ENCODE results near the gene ADGRA1.

The ADGRA1 gene

DNA sequence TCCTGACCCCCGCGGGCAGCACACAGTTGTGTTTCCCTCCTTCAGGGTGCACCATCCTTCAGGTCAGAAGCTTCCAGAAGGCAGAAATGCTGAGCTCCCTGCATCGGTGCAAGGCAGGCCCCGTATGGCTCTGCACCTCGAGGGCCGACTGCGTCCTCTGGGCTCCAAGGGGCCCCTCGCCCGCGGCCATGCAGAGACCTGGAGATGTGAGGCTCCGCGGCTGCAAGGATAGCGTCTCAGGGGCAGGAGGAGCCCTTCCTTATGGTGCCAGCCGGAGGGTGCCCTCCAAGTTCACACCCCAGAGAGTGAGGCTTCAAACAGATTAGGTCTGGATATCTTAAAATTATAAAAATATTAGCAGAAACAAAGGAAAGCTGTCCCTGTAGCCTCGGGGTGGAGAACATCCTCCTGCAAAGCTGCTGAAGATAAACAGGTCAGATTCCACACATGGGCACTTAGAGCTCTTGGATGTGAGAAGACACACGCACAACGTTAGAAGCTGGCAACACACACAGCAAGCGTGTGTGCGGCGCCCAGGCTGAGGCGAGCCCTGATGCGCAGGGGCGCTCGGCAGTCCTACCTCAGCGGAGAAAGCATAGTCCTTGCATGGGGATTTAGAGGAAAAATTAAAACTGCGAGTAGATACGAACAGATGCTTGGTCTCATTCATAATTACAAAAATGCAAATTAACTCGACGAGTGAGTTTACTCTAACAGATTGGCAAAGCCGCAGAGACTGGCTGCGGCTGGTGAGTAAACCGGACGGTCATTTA, 92.7 kb downstream of the ADGRA1 start:
- no peaks in the 10 kb centered on the region for H3K79me2 ChIP-seq (ENCODE audit: insufficient read depth, low read length)
- no peak overlapping the region for H2AFZ ChIP-seq (ENCODE audit: low read length)
- no peaks in the 10 kb centered on the region for H3K4me1 ChIP-seq (ENCODE audit: insufficient read depth, low read length, severe bottlenecking)
- H3K4me2 ChIP-seq (ENCODE audit: low read length) = no peak overlapping the region
- H3K27me3 ChIP-seq (ENCODE audit: insufficient read depth, low read length) = no peaks in the 10 kb centered on the region
- no peak overlapping the region for H3K27ac ChIP-seq (ENCODE audit: low read depth, low read length, poor library complexity, severe bottlenecking)
- no peaks in the 10 kb centered on the region for H4K20me1 ChIP-seq (ENCODE audit: insufficient read depth, low read length)
- H3K9me2 ChIP-seq (ENCODE audit: low read depth, low read length) = no peaks in the 10 kb centered on the region
- no peaks in the 10 kb centered on the region for H3K9me3 ChIP-seq (ENCODE audit: low read length)
- H3F3A ChIP-seq (ENCODE audit: insufficient read depth, low read length) = no peaks in the 10 kb centered on the region
- H3K36me3 ChIP-seq (ENCODE audit: insufficient read depth, low read length) = no peaks in the 10 kb centered on the region
- no peak overlapping the region for H3K4me3 ChIP-seq (ENCODE audit: low read depth, low read length, poor library complexity, severe bottlenecking)
- no peak overlapping the region for H3K9ac ChIP-seq (ENCODE audit: low read length)
- TF ChIP-seq, protein P1, sequence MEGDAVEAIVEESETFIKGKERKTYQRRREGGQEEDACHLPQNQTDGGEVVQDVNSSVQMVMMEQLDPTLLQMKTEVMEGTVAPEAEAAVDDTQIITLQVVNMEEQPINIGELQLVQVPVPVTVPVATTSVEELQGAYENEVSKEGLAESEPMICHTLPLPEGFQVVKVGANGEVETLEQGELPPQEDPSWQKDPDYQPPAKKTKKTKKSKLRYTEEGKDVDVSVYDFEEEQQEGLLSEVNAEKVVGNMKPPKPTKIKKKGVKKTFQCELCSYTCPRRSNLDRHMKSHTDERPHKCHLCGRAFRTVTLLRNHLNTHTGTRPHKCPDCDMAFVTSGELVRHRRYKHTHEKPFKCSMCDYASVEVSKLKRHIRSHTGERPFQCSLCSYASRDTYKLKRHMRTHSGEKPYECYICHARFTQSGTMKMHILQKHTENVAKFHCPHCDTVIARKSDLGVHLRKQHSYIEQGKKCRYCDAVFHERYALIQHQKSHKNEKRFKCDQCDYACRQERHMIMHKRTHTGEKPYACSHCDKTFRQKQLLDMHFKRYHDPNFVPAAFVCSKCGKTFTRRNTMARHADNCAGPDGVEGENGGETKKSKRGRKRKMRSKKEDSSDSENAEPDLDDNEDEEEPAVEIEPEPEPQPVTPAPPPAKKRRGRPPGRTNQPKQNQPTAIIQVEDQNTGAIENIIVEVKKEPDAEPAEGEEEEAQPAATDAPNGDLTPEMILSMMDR (IDR thresholded peaks at IDR 0.05; ENCODE audit: low read length) = no peak
- no peak for TF ChIP-seq EZH2 (IDR thresholded peaks at IDR 0.05; ENCODE audit: borderline replicate concordance, low read length)

DNA sequence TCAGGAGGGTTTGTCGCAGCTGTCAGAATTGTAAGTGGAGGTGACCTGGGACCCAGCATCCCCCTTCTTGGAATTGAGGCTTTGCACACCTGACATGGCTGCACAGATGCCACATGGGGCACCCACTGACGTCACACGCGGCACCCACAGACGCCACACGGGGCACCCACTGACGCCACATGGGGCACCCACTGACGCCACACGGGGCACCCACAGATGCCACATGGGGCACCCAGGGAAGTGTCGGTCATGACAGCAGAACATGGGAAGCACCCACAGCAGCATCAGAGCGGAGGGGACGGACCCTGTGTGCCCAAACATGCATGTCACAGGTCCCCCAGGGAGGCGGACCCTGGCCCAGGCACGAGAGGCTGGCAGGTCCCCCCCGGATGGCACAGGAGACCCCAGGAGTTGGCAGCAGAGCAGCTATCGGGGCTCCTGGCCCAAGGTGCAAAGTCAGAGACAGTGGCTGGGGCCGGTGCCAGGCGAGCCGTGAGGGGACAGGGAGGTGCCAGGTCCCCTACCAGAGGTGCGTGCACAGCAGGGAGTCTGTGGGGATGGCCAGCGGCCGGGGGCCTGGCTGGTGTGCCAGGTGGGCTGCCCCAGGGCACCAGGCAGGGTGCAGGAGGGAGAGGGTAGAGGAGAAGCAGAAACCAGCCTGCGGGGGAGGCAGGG, 93.4 kb downstream of the ADGRA1 start:
- Histone ChIP-seq H3K27ac (ENCODE audit: low read depth, low read length, poor library complexity, severe bottlenecking) (no peak overlapping the region), H3K36me3 (ENCODE audit: insufficient read depth, low read length) (no peaks in the 10 kb centered on the region), H3K4me3 (ENCODE audit: low read depth, low read length, poor library complexity, severe bottlenecking) (no peak overlapping the region), H3K79me2 (ENCODE audit: insufficient read depth, low read length) (no peaks in the 10 kb centered on the region), H3K4me2 (ENCODE audit: low read length) (no peak overlapping the region), H3F3A (ENCODE audit: insufficient read depth, low read length) (no peaks in the 10 kb centered on the region), H3K9ac (ENCODE audit: low read length) (no peak overlapping the region), H2AFZ (ENCODE audit: low read length) (no peak overlapping the region), H3K4me1 (ENCODE audit: insufficient read depth, low read length, severe bottlenecking) (no peaks in the 10 kb centered on the region), H3K9me2 (ENCODE audit: low read depth, low read length) (no peaks in the 10 kb centered on the region), H3K27me3 (ENCODE audit: insufficient read depth, low read length) (no peaks in the 10 kb centered on the region), H3K9me3 (ENCODE audit: low read length) (no peaks in the 10 kb centered on the region), H4K20me1 (ENCODE audit: insufficient read depth, low read length) (no peaks in the 10 kb centered on the region)
- TF ChIP-seq, protein P1 (IDR thresholded peaks at IDR 0.05; ENCODE audit: low read length) = no peak
- TF ChIP-seq EZH2 (IDR thresholded peaks at IDR 0.05; ENCODE audit: borderline replicate concordance, low read length) = no peak

Measured in OCI-LY1 (cell line).